Measurements from ENCODE around the gene GPX6. TPM values are rescaled to one million over a fixed set of nuclear protein-coding genes. Genes with fewer than 3 reads are reported as not detected.

GPX6 gene
- total RNA-seq, 4 donors from 2014 or later = not detected

DNA sequence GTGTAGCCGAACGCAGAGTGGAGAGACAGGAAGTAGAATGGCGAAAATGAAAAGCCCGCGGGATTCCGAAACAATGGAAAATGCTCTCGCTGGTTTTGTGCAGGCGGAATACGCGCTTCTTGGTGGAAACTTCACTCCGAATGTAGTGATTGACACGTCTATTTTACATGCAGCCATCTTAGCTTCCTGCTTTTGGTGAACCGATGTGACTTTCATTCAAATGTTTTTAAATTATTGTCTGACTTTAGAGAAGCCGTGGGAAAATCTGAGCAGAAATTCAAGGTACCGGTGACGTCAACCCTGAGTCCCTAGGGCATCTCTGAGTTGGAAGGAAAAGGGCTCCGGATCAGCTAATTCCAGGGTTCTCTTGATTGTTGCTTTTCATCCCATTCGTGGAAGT lies 21.5 kb upstream of the GPX6 start:
- no peak overlapping the region for H3K4me3 ChIP-seq
- TF ChIP-seq CTCF (IDR thresholded peaks at IDR 0.05) (no peak), POLR2A (IDR thresholded peaks at IDR 0.05) (no peak)
- H3K4me1 ChIP-seq = no peaks in the 10 kb centered on the region
- H3K9me3 ChIP-seq = no peaks in the 10 kb centered on the region
- H3K27me3 ChIP-seq = no peaks in the 10 kb centered on the region
- no peaks in the 10 kb centered on the region for H3K36me3 ChIP-seq
- no peak overlapping the region for H3K27ac ChIP-seq
- intact Hi-C loops (cut with DNase I; ENCODE audit: low total_unique reads) = no loop called here
- no peak for DNase-seq

DNA sequence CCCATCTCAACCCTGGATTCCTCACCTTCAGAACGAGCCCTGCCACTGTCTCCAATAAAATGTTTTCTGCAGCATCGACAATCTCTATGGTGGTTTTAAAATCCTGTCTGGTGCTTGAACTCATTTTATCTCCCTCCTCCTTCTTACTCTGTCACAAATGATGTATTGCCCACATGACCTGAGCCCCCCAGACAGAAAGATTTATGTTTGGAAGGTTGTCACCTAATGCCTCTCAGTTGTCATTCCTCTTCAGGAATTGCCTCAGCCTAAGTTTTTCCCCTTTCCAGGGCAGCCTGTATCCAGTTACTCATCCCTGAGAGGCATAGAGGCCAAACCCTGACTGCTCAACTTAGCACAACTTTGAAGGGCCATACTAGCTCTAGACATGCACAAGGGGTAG lies 19.3 kb upstream of the GPX6 start:
- H3K27me3 ChIP-seq = no peaks in the 10 kb centered on the region
- DNase-seq = no peak
- intact Hi-C loops (cut with DNase I; ENCODE audit: low total_unique reads) = no loop called here

GRCh38 chr6:28534306-28534705 lies 18.7 kb upstream of the GPX6 start:
- intact Hi-C loops (cut with DNase I; ENCODE audit: low total_unique reads) = no loop called here
- no peak for TF ChIP-seq CTCF (IDR thresholded peaks at IDR 0.05)
- no peak for TF ChIP-seq POLR2A (IDR thresholded peaks at IDR 0.05)
- Histone ChIP-seq H3K27ac (no peak overlapping the region), H3K9me3 (no peaks in the 10 kb centered on the region), H3K27me3 (no peaks in the 10 kb centered on the region), H3K36me3 (no peaks in the 10 kb centered on the region), H3K4me1 (no peaks in the 10 kb centered on the region), H3K4me3 (no peak overlapping the region)
- no peak for DNase-seq

More for the DNA sequence above, 19.3 kb upstream of the GPX6 start:
- Histone ChIP-seq H3K4me1 (no peaks in the 10 kb centered on the region), H3K9me3 (no peaks in the 10 kb centered on the region), H3K27ac (no peak overlapping the region), H3K4me3 (no peak overlapping the region), H3K36me3 (no peaks in the 10 kb centered on the region)
- no peak for TF ChIP-seq CTCF (IDR thresholded peaks at IDR 0.05)
- no peak for TF ChIP-seq POLR2A (IDR thresholded peaks at IDR 0.05)

- intact Hi-C loops (cut with DNase I; ENCODE audit: low total_unique reads) = no loop called here
- Histone ChIP-seq H3K27ac (no peak overlapping the region), H3K9me3 (no peaks in the 10 kb centered on the region), H3K36me3 (no peaks in the 10 kb centered on the region), H3K4me3 (no peak overlapping the region), H3K4me1 (no peaks in the 10 kb centered on the region), H3K27me3 (no peaks in the 10 kb centered on the region)
- no peak for DNase-seq
- TF ChIP-seq POLR2A (IDR thresholded peaks at IDR 0.05) = no peak
- TF ChIP-seq CTCF (IDR thresholded peaks at IDR 0.05) = no peak
These were observed 16.0 kb upstream of the GPX6 start for GRCh38 chr6:28531479-28532128.

DNA sequence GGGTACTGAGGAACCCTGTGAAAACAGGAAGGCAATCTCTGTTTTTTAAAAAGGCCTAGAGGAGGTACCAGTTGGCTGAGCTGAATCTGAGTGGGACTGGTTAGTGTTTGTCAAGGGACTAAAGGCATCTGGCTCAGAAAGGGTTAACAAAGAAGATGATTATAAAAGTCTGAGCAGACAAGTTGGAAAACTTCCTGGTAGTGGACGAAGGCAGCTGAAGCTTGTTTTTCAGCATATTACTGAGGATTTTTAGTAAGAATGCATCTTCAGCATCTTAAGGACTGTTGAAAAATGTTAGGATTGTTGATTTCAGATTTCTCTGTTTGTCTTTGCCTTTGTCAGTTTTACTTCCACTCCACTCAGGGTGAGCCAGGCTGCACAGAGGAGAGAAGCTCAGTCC lies 15.2 kb upstream of the GPX6 start:
- no peak overlapping the region for H3K4me3 ChIP-seq
- H3K36me3 ChIP-seq = no peaks in the 10 kb centered on the region
- H3K9me3 ChIP-seq = no peaks in the 10 kb centered on the region
- H3K27ac ChIP-seq = no peak overlapping the region
- no peaks in the 10 kb centered on the region for H3K4me1 ChIP-seq
- intact Hi-C loops (cut with DNase I; ENCODE audit: low total_unique reads) = no loop called here
- TF ChIP-seq CTCF (IDR thresholded peaks at IDR 0.05) = no peak
- no peak for TF ChIP-seq POLR2A (IDR thresholded peaks at IDR 0.05)
- DNase-seq = no peak
- H3K27me3 ChIP-seq = no peaks in the 10 kb centered on the region
